A673 (cell line): ENCODE measurements around the gene SIDT2. TPM values are rescaled to one million over a fixed set of nuclear protein-coding genes. Genes with fewer than 3 reads are reported as not detected.

ENCODE experiments used
- BruUV-seq: library from RNA; stranded (reverse); fragments of 400-500 nt; replicated peaks from 2 replicates; lab custom pipeline; 2021; lab: Mats Ljungman, UMichigan
- CTCF ChIA-PET: fragments of 300-600 bp; sonication (Branson Sonifier 250); formaldehyde crosslinking; loops from one replicate; lab custom pipeline; 2022; ENCODE audit warnings: antibody characterized with exemption; lab: Charles Lee
- POLR2A ChIA-PET: fragments of 300-600 bp; sonication (Branson Sonifier 250); formaldehyde crosslinking; loops from one replicate; lab custom pipeline; 2022; ENCODE audit warnings: antibody characterized with exemption; ENCODE audit not compliant: low non-redundant PET; lab: Charles Lee
- DNase-seq: peaks from one replicate; pipeline ENCODE4 v3.0.0-alpha.2; 2015; ENCODE audit warnings: low spot score
- H3K27ac ChIP-seq: fragments of 200-600 bp; sonication (generic); 2 replicates; pipeline ENCODE4 v1.5.1; 2016; ENCODE audit warnings: mixed run types, low read depth, mild to moderate bottlenecking, mixed read lengths, antibody characterized with exemption, low read length; ENCODE audit not compliant: poor library complexity, severe bottlenecking
- H3K27me3 ChIP-seq: fragments of 200-600 bp; sonication (generic); replicated peaks from 2 replicates; pipeline ENCODE4 v1.6.1; 2017; ENCODE audit warnings: mixed run types, low read depth, mild to moderate bottlenecking, mixed read lengths, antibody characterized with exemption, low read length; ENCODE audit not compliant: insufficient read depth, poor library complexity
- H3K36me3 ChIP-seq: fragments of 200-600 bp; sonication (generic); 2 replicates; pipeline ENCODE4 v1.6.1; 2016; ENCODE audit warnings: mixed run types, mild to moderate bottlenecking, mixed read lengths, antibody characterized with exemption, low read length; ENCODE audit not compliant: insufficient read depth, poor library complexity, severe bottlenecking
- H3K4me1 ChIP-seq: fragments of 200-600 bp; sonication (generic); 2 replicates; pipeline ENCODE4 v1.6.1; 2017; ENCODE audit warnings: mixed run types, mild to moderate bottlenecking, mixed read lengths, antibody characterized with exemption, low read length; ENCODE audit not compliant: insufficient read depth, poor library complexity, severe bottlenecking
- H3K4me3 ChIP-seq: fragments of 200-600 bp; sonication (generic); 2 replicates; pipeline ENCODE4 v1.5.1; 2016; ENCODE audit warnings: low read depth, mixed run types, mild to moderate bottlenecking, mixed read lengths, low read length; ENCODE audit not compliant: poor library complexity, severe bottlenecking
- H3K9me3 ChIP-seq: fragments of 200-600 bp; sonication (generic); 2 replicates; pipeline ENCODE4 v1.6.1; 2016; ENCODE audit warnings: mixed run types, low read depth, mild to moderate bottlenecking, mixed read lengths, antibody characterized with exemption, low read length; ENCODE audit not compliant: poor library complexity, severe bottlenecking
- EZH2 ChIP-seq: fragments of 200-600 bp; sonication (generic); IDR thresholded peaks from 2 replicates; pipeline ENCODE4 v1.6.1; 2017; ENCODE audit warnings: borderline replicate concordance, low read depth, mild to moderate bottlenecking, mixed read lengths, antibody characterized with exemption, low read length; ENCODE audit not compliant: poor library complexity, severe bottlenecking
- intact Hi-C: fragments of 100-400 bp; cut with micrococcal nuclease; formaldehyde crosslinking; loops from one replicate; pipeline ENCODE4 v1.10.0; 2022; ENCODE audit not compliant: unreplicated experiment
- total RNA-seq: library from RNA; stranded (reverse); gene quantifications from 2 replicates; pipeline ENCODE4 v1.2.3, GENCODE V29; 2021
- TF ChIP-seq, protein P1 (sequence below): fragments of 300-800, 200-600 bp; sonication (generic); conservative IDR thresholded peaks from 2 replicates; pipeline ENCODE4 v1.5.1; 2017; ENCODE audit warnings: low read depth, mild to moderate bottlenecking, antibody characterized with exemption, low read length, moderate library complexity, mixed read lengths

The SIDT2 gene
- total RNA-seq, 1 experiment from 2014 or later = 33.5 TPM

DNA sequence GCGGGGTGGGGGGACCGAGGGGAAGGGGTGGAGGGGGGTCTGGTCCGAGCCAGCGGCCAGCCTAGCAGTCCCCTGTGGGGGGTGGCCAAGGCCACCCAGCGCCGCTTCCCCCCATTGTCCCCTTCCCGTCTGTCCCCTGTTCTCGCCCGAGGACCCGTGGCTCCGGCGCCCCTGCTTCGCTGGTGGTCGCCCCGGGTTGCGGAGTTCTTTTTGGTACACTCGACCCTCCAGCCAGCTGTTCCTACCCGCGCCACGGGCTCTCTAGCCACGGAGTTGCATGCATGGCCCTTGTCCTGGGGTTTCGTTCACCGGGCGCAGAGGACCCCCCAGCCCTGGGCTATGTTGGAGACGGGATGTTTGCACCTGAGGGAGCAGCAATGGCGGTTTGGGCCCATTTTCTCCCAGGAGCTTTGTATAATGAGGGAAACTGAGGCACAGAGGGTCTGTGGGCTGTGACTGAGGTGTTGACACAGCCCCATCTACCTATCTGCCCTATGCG, 54.4 kb downstream of the SIDT2 start:
- intact Hi-C loops = loop anchor here (2.0 to 5.0 kb wide), 2 partner anchors 94 to 584 kb away; partner anchors contain the start of gene CEP164
- Histone ChIP-seq H3K36me3 (peaks cover 8% of the 10 kb centered on the region), H3K27me3 (no peaks in the 10 kb centered on the region), H3K4me1 (peaks cover 14% of the 10 kb centered on the region), H3K4me3 (peak overlapping the region; percentile 99), H3K27ac (peak overlapping the region; percentile 80), H3K9me3 (no peaks in the 10 kb centered on the region)
- TF ChIP-seq, protein P1, sequence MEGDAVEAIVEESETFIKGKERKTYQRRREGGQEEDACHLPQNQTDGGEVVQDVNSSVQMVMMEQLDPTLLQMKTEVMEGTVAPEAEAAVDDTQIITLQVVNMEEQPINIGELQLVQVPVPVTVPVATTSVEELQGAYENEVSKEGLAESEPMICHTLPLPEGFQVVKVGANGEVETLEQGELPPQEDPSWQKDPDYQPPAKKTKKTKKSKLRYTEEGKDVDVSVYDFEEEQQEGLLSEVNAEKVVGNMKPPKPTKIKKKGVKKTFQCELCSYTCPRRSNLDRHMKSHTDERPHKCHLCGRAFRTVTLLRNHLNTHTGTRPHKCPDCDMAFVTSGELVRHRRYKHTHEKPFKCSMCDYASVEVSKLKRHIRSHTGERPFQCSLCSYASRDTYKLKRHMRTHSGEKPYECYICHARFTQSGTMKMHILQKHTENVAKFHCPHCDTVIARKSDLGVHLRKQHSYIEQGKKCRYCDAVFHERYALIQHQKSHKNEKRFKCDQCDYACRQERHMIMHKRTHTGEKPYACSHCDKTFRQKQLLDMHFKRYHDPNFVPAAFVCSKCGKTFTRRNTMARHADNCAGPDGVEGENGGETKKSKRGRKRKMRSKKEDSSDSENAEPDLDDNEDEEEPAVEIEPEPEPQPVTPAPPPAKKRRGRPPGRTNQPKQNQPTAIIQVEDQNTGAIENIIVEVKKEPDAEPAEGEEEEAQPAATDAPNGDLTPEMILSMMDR = no peak
- no peak for TF ChIP-seq EZH2
- CTCF ChIA-PET = interaction anchor here (0.6 to 1.5 kb wide), 3 partner anchors 11 to 99 kb away, joined by 4 to 7 read pairs (median 5); partner anchors contain the start of gene PAFAH1B2
- POLR2A ChIA-PET = interaction anchor here (0.6 kb wide), 1 partner anchor 13 kb away, joined by 3 read pairs; no protein-coding TSS in a partner anchor
- BruUV-seq = no TSS peak
- DNase-seq = no peak

DNA sequence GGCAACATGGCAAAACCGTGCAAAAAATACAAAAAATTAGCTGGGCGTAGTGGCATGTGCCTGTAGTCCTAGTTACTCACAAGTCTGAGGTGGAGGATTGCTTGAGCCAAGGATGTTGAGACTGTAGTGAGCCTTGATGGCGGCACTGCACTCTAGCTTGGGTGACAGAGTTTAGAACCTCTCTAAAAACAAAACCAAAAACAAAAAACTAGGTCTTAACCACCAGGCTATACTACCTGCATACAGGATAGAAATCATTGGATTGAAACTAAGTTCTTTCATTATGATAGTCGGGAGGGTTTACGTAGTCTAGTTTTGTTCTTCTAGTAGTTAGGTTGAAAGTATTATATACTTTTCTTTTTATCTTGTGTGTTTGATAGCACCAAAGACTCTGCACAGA, 59.7 kb downstream of the SIDT2 start:
- H3K36me3 ChIP-seq = peaks cover 25% of the 10 kb centered on the region
- ChIA-PET POLR2A (no interaction called here), CTCF (no interaction called here)
- H3K27me3 ChIP-seq = no peaks in the 10 kb centered on the region
- BruUV-seq = no TSS peak
- TF ChIP-seq, protein P1 = no peak
- no peak for TF ChIP-seq EZH2
- H3K4me3 ChIP-seq = no peak overlapping the region
- H3K27ac ChIP-seq = no peak overlapping the region
- H3K9me3 ChIP-seq = no peaks in the 10 kb centered on the region
- peaks cover 3% of the 10 kb centered on the region for H3K4me1 ChIP-seq
- intact Hi-C loops = no loop called here
- no peak for DNase-seq

DNA sequence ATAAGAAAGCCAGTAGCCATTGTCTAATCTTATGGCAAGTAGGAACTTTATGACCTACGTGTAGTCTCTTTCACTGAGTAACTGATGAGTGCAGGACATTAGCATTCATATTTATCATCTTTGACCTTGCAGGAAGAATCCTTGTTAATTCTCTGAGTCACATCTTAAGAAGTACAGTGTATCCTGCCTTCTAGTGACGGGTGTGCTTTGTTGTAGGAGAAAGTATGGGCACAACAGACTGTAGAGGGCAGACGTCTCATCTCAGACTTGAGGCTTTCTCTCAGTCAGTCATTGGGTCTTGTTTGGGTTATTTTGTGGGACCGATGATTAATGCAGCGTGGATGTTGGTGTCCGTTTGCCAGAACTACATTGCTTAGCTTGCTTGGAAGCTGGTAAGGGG, 60.8 kb downstream of the SIDT2 start:
- Histone ChIP-seq H3K27ac (no peak overlapping the region), H3K4me1 (no peaks in the 10 kb centered on the region), H3K27me3 (no peaks in the 10 kb centered on the region), H3K36me3 (peaks cover 35% of the 10 kb centered on the region), H3K4me3 (no peak overlapping the region), H3K9me3 (no peaks in the 10 kb centered on the region)
- ChIA-PET POLR2A (no interaction called here), CTCF (no interaction called here)
- no TSS peak for BruUV-seq
- intact Hi-C loops = no loop called here
- TF ChIP-seq, protein P1 = no peak
- TF ChIP-seq EZH2 = no peak
- no peak for DNase-seq

Other genes with a start within 250 kb of the SIDT2 start
- 71.9 and 81.7 TPM in 2 replicates for gene SIK3, start 80.3 kb upstream of the SIDT2 start, total RNA-seq
- gene PAFAH1B2, start 34.5 kb upstream of the SIDT2 start, total RNA-seq = 153 and 160 TPM in 2 replicates
- 19.4 and 27.2 TPM in 2 replicates for gene TAGLN, start 20.6 kb downstream of the SIDT2 start, total RNA-seq
- 49.0 and 53.2 TPM in 2 replicates for gene PCSK7, start 53.3 kb downstream of the SIDT2 start, total RNA-seq
- 37.8 and 50.3 TPM in 2 replicates for gene RNF214, start 53.9 kb downstream of the SIDT2 start, total RNA-seq
- 13.7 and 18.0 TPM in 2 replicates for gene BACE1-AS, start 112.6 kb downstream of the SIDT2 start, total RNA-seq
- gene BACE1, start 137.5 kb downstream of the SIDT2 start, total RNA-seq = 13.7 and 15.0 TPM in 2 replicates
- 39.4 and 43.3 TPM in 2 replicates for gene CEP164, start 149.1 kb downstream of the SIDT2 start, total RNA-seq